Fibroblast of lung (primary cell): Measurements from ENCODE around the gene CCM2. TPM values are rescaled to one million over a fixed set of nuclear protein-coding genes. Genes with fewer than 3 reads are reported as not detected.

ENCODE experiments used
- DNase-seq, 2 donors: peaks; one replicate each; pipeline versions ENCODE4 v3.0.0 to v3.0.0-alpha.2; 2010; ENCODE audit warnings: low read depth in 2 of 2
- H2AFZ ChIP-seq: 2 replicates; pipeline ENCODE4 v1.5.1; 2012; ENCODE audit warnings: low read length, control low read depth, inconsistent platforms
- H3K27ac ChIP-seq: 2 replicates; pipeline ENCODE4 v1.5.1; 2011; ENCODE audit warnings: low read length, control low read depth; ENCODE audit not compliant: insufficient read depth
- H3K27me3 ChIP-seq: 2 replicates; pipeline ENCODE4 v1.5.1; 2011; ENCODE audit warnings: mild to moderate bottlenecking, low read length; ENCODE audit not compliant: control insufficient read depth, insufficient read depth
- H3K36me3 ChIP-seq: 2 replicates; pipeline ENCODE4 v1.5.1; 2011; ENCODE audit warnings: low read length; ENCODE audit not compliant: control insufficient read depth, insufficient read depth
- H3K4me1 ChIP-seq: 2 replicates; pipeline ENCODE4 v1.5.1; 2011; ENCODE audit warnings: low read length; ENCODE audit not compliant: control insufficient read depth, insufficient read depth; ENCODE audit errors: extremely low read depth
- H3K4me2 ChIP-seq: 2 replicates; pipeline ENCODE4 v1.5.1; 2011; ENCODE audit warnings: low read length, control low read depth; ENCODE audit not compliant: insufficient read depth; ENCODE audit errors: extremely low read depth
- H3K4me3 ChIP-seq, 4 experiments: fragments of 200-600 bp in 1 of 4; sonication (generic) in 1 of 4; replicated peaks in 1 of 4; 2 replicates each; pipeline ENCODE4 v1.5.1; 2011 to 2016; ENCODE audit warnings: low read length in 4 of 4, low read depth in 3 of 4, mild to moderate bottlenecking in 3 of 4, control low read depth in 2 of 4, inconsistent platforms in 1 of 4, mixed read lengths in 1 of 4; ENCODE audit not compliant: insufficient read depth in 1 of 4; ENCODE audit errors: control extremely low read depth in 1 of 4
- H3K79me2 ChIP-seq: 2 replicates; pipeline ENCODE4 v1.5.1; 2012; ENCODE audit warnings: mild to moderate bottlenecking, low read length, inconsistent platforms; ENCODE audit not compliant: control insufficient read depth, insufficient read depth
- H3K9ac ChIP-seq: 2 replicates; pipeline ENCODE4 v1.5.1; 2011; ENCODE audit warnings: mild to moderate bottlenecking, low read length, control low read depth; ENCODE audit not compliant: insufficient read depth
- H3K9me3 ChIP-seq: 2 replicates; pipeline ENCODE4 v1.5.1; 2012; ENCODE audit warnings: low read depth, low read length; ENCODE audit not compliant: control insufficient read depth, insufficient read depth
- H4K20me1 ChIP-seq: 2 replicates; pipeline ENCODE4 v1.5.1; 2011; ENCODE audit warnings: low read length; ENCODE audit not compliant: control insufficient read depth, insufficient read depth; ENCODE audit errors: extremely low read depth
- EZH2 ChIP-seq: IDR thresholded peaks from 2 replicates; pipeline ENCODE4 v1.5.1; 2012; ENCODE audit warnings: low read length, control low read depth, mild to moderate bottlenecking; ENCODE audit errors: missing control alignments
- polyA plus RNA-seq, 2 donors: library from polyadenylated mRNA; depleted of rRNA in 1 of 2; stranded (reverse) in 1 of 2; unstranded in 1 of 2; fragments of >200 nt; gene quantifications; 2 replicates each; pipeline ENCODE4 v1.2.1, GENCODE V29; 2011 to 2012; ENCODE audit warnings: missing spikeins in 1 of 2
- total RNA-seq: library from RNA; depleted of rRNA; stranded (reverse); fragments of >200 nt; gene quantifications from 2 replicates; pipeline ENCODE4 v1.2.1, GENCODE V29; 2014
- TF ChIP-seq, protein P1 (sequence below), 2 donors: IDR thresholded peaks in 1 of 2; conservative IDR thresholded peaks in 1 of 2; 1 replicate in 1 of 2; 2 replicates in 1 of 2; pipeline ENCODE4 v1.5.1; 2011 to 2012; ENCODE audit warnings: low read length in 2 of 2, control low read depth in 1 of 2, inconsistent platforms in 1 of 2, low read depth in 1 of 2, mild to moderate bottlenecking in 1 of 2

Gene CCM2
- total and polyA plus RNA-seq, 2 donors (not counting 1 experiment from before 2014, with no cell fraction given), result 27.8 to 52.4 TPM

- H3K4me1 ChIP-seq, result peaks cover 3% of the 10 kb centered on the region
- no peak overlapping the region for H3K4me2 ChIP-seq
- no peak overlapping the region for H3K4me3 ChIP-seq
- H3K9ac ChIP-seq, result no peak overlapping the region
- no peaks in the 10 kb centered on the region for H4K20me1 ChIP-seq
- H3K27ac ChIP-seq, result no peak overlapping the region
- no peaks in the 10 kb centered on the region for H3K9me3 ChIP-seq
- DNase-seq, result no peak
- no peaks in the 10 kb centered on the region for H3K79me2 ChIP-seq
- TF ChIP-seq EZH2, result no peak
- TF ChIP-seq, protein P1, sequence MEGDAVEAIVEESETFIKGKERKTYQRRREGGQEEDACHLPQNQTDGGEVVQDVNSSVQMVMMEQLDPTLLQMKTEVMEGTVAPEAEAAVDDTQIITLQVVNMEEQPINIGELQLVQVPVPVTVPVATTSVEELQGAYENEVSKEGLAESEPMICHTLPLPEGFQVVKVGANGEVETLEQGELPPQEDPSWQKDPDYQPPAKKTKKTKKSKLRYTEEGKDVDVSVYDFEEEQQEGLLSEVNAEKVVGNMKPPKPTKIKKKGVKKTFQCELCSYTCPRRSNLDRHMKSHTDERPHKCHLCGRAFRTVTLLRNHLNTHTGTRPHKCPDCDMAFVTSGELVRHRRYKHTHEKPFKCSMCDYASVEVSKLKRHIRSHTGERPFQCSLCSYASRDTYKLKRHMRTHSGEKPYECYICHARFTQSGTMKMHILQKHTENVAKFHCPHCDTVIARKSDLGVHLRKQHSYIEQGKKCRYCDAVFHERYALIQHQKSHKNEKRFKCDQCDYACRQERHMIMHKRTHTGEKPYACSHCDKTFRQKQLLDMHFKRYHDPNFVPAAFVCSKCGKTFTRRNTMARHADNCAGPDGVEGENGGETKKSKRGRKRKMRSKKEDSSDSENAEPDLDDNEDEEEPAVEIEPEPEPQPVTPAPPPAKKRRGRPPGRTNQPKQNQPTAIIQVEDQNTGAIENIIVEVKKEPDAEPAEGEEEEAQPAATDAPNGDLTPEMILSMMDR (conservative IDR thresholded peaks at IDR 0.05 in 1 of 2, IDR thresholded peaks at IDR 0.05 in 1 of 2; ENCODE audit: low read depth in 1 of 2, low read length in 2 of 2), result no peak
- H2AFZ ChIP-seq, result no peak overlapping the region
- H3K27me3 ChIP-seq, result peaks cover 3% of the 10 kb centered on the region
- peaks cover 2% of the 10 kb centered on the region for H3K36me3 ChIP-seq
Observed at GRCh38 chr7:44974549-44974948, 25.5 kb upstream of the CCM2 start.

- no peak overlapping the region for H2AFZ ChIP-seq
- H4K20me1 ChIP-seq, result no peaks in the 10 kb centered on the region
- no peak overlapping the region for H3K9ac ChIP-seq
- TF ChIP-seq, protein P1 (conservative IDR thresholded peaks at IDR 0.05 in 1 of 2, IDR thresholded peaks at IDR 0.05 in 1 of 2; ENCODE audit: low read depth in 1 of 2, low read length in 2 of 2), result no peak
- no peak for TF ChIP-seq EZH2
- H3K27ac ChIP-seq, result no peak overlapping the region
- no peaks in the 10 kb centered on the region for H3K79me2 ChIP-seq
- peaks cover 2% of the 10 kb centered on the region for H3K36me3 ChIP-seq
- H3K4me1 ChIP-seq, result peaks cover 6% of the 10 kb centered on the region
- no peak overlapping the region for H3K4me2 ChIP-seq
- no peak overlapping the region for H3K4me3 ChIP-seq
- peaks cover 3% of the 10 kb centered on the region for H3K27me3 ChIP-seq
- H3K9me3 ChIP-seq, result no peaks in the 10 kb centered on the region
- DNase-seq, result no peak
Observed at GRCh38 chr7:44975331-44976039, 24.5 kb upstream of the CCM2 start.

- peaks cover 8% of the 10 kb centered on the region for H3K4me1 ChIP-seq
- no peak overlapping the region for H3K4me2 ChIP-seq
- no peak overlapping the region for H2AFZ ChIP-seq
- H3K4me3 ChIP-seq, result no peak overlapping the region
- no peak overlapping the region for H3K9ac ChIP-seq
- no peaks in the 10 kb centered on the region for H4K20me1 ChIP-seq
- H3K36me3 ChIP-seq, result peaks cover 2% of the 10 kb centered on the region
- H3K27ac ChIP-seq, result no peak overlapping the region
- no peaks in the 10 kb centered on the region for H3K79me2 ChIP-seq
- peaks cover 2% of the 10 kb centered on the region for H3K27me3 ChIP-seq
- H3K9me3 ChIP-seq, result no peaks in the 10 kb centered on the region
- TF ChIP-seq EZH2, result no peak
- TF ChIP-seq, protein P1 (conservative IDR thresholded peaks at IDR 0.05 in 1 of 2, IDR thresholded peaks at IDR 0.05 in 1 of 2; ENCODE audit: low read depth in 1 of 2, low read length in 2 of 2), result no peak
- DNase-seq, result no peak
Observed at GRCh38 chr7:44976040-44976745, 23.8 kb upstream of the CCM2 start.
